ENCODE data around the gene NIT1. TPM values are rescaled to one million over a fixed set of nuclear protein-coding genes. Genes with fewer than 3 reads are reported as not detected.

NIT1 gene
- total and polyA plus RNA-seq, 2 of the 13 experiments (the other 11 are each of a cell fraction or from before 2014, with no cell fraction given): 22.7 to 31.0 TPM

- no peak for TF ChIP-seq ZNF878 (CRISPR knock-in tag; IDR thresholded peaks at IDR 0.05)
- peak; percentile 87 for TF ChIP-seq ATF1 (CRISPR knock-in tag; IDR thresholded peaks at IDR 0.05)
- TF ChIP-seq ZNF543 (CRISPR knock-in tag; IDR thresholded peaks at IDR 0.05): 0 out of 2 replicates have a peak, but pooled peaks have one; percentile 35
- TF ChIP-seq U2AF1 (optimal IDR thresholded peaks at IDR 0.05; ENCODE audit: low read depth, low read length): no peak
- TF ChIP-seq GABPB1 (CRISPR knock-in tag; IDR thresholded peaks at IDR 0.05): peak; percentile 99
- peak; percentile 66; the same call in 1 of the 2 replicates for TF ChIP-seq TBX2 (CRISPR knock-in tag; IDR thresholded peaks at IDR 0.05; ENCODE audit: borderline replicate concordance)
- peak; percentile 95 for TF ChIP-seq POLR2G (IDR thresholded peaks at IDR 0.05; ENCODE audit: low read depth, low read length)
- peak; percentile 77 for TF ChIP-seq KMT2A (CRISPR knock-in tag; IDR thresholded peaks at IDR 0.05)
- TF ChIP-seq RXRB (CRISPR knock-in tag; IDR thresholded peaks at IDR 0.05; ENCODE audit: borderline replicate concordance): 0 out of 2 replicates have a peak, but pooled peaks have one; percentile 25
- TF ChIP-seq ATF2 (CRISPR knock-in tag; IDR thresholded peaks at IDR 0.05): no peak
- no peak for TF ChIP-seq ZFP37 (CRISPR knock-in tag; IDR thresholded peaks at IDR 0.05; ENCODE audit: borderline replicate concordance)
- peak; percentile 34; the same call in 1 of the 2 replicates for TF ChIP-seq PAXIP1 (CRISPR knock-in tag; conservative IDR thresholded peaks at IDR 0.05)
- TF ChIP-seq LRRFIP1 (CRISPR knock-in tag; conservative IDR thresholded peaks at IDR 0.05): no peak
- no peak for TF ChIP-seq HMG20A (CRISPR knock-in tag; IDR thresholded peaks at IDR 0.05; ENCODE audit: borderline replicate concordance)
- 0 out of 2 replicates have a peak, but pooled peaks have one; percentile 10 for TF ChIP-seq ZMYM3 (CRISPR knock-in tag; IDR thresholded peaks at IDR 0.05)
- TF ChIP-seq HOXA5 (CRISPR knock-in tag; IDR thresholded peaks at IDR 0.05): peak; percentile 82
- TF ChIP-seq BATF2 (CRISPR knock-in tag; IDR thresholded peaks at IDR 0.05): 0 out of 2 replicates have a peak, but pooled peaks have one; percentile 23
- peak; percentile 90 for TF ChIP-seq SAP130 (CRISPR knock-in tag; IDR thresholded peaks at IDR 0.05; ENCODE audit: low read depth)
Measured at GRCh38 chr1:161117759-161118581, at the start of gene NIT1, which contains the start of gene PFDN2 (continued).
